OCI-LY3 (cell line): ENCODE results near the gene SLC38A5.

Source experiments
- CTCF ChIP-seq: fragments of 200-600, 300-600 bp; sonication (generic); IDR thresholded peaks from 2 replicates; pipeline ENCODE4 v1.5.1; 2014; ENCODE audit warnings: antibody characterized with exemption, low read length, low read depth
- EZH2phosphoT487 ChIP-seq: fragments of 200-600 bp; shearing (Covaris generic); IDR thresholded peaks from 2 replicates; pipeline ENCODE4 v1.6.1; 2018; ENCODE audit warnings: antibody characterized with exemption, mixed run types, low read depth

DNA sequence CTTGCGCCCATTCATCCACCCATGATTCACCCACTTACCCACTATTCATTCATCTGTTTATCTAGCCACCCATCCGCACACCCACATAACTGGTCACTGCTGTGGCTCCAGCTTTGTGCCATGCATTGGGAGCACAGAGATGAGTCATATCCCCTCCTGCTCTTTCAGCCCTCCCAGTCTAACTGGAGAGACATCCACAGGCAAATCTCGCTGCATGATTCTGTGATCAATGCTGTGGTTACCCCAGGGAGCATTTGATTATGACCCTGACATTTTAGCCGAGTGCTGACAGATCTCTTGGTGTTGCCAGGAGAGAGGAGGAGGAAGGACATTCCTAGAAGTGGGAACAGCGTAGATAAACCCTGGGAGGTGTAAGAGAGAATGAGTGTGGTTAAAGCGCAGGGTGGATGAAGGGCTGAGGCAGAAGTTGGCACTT is 28.3 kb upstream of the SLC38A5 start:
- TF ChIP-seq CTCF (no peak), EZH2phosphoT487 (no peak)
